KOPT-K1 (cell line): ENCODE data around the gene ATXN1.
"Not testable (repeated sequence)": the region's sequence is repeated elsewhere in the genome, so short reads cannot be mapped to it uniquely, and the experiment has no call there.

ENCODE experiments used
- H3K27ac ChIP-seq: fragments of 200-600 bp; sonication (generic); 2 replicates; pipeline ENCODE4 v1.5.1; 2016; ENCODE audit warnings: antibody characterized with exemption, mild to moderate bottlenecking, low read depth, low read length; ENCODE audit not compliant: poor library complexity, severe bottlenecking
- H3K36me3 ChIP-seq: fragments of 200-600 bp; sonication (generic); 2 replicates; pipeline ENCODE4 v1.5.1; 2017; ENCODE audit warnings: antibody characterized with exemption, mild to moderate bottlenecking, low read length, moderate library complexity; ENCODE audit not compliant: insufficient read depth
- H3K9me3 ChIP-seq: fragments of 200-600 bp; sonication (generic); 2 replicates; pipeline ENCODE4 v1.5.1; 2017; ENCODE audit warnings: antibody characterized with exemption, low read length, mild to moderate bottlenecking; ENCODE audit not compliant: insufficient read depth, poor library complexity, severe bottlenecking

ATXN1 gene

GRCh38 chr6:16274885-16275589 lies 486.2 kb downstream of the ATXN1 start:
- H3K9me3 ChIP-seq: no peaks in the 10 kb centered on the region
- H3K36me3 ChIP-seq: no peaks in the 10 kb centered on the region
- H3K27ac ChIP-seq: no peak overlapping the region

GRCh38 chr6:16274483-16274882 lies 486.8 kb downstream of the ATXN1 start:
- no peaks in the 10 kb centered on the region for H3K9me3 ChIP-seq
- H3K27ac ChIP-seq: no peak overlapping the region
- H3K36me3 ChIP-seq: no peaks in the 10 kb centered on the region

- Histone ChIP-seq H3K36me3 (no peaks in the 10 kb centered on the region), H3K27ac (no peak overlapping the region), H3K9me3 (no peaks in the 10 kb centered on the region)
Measured at GRCh38 chr6:16273256-16273655, 488.0 kb downstream of the ATXN1 start.

- Histone ChIP-seq H3K9me3 (no peaks in the 10 kb centered on the region), H3K27ac (no peak overlapping the region), H3K36me3 (no peaks in the 10 kb centered on the region)
Measured at GRCh38 chr6:16272201-16272600, 489.1 kb downstream of the ATXN1 start.

- Histone ChIP-seq H3K9me3 (no peaks in the 10 kb centered on the region), H3K36me3 (no peaks in the 10 kb centered on the region), H3K27ac (no peak overlapping the region)
Measured at GRCh38 chr6:16271428-16271827, 489.8 kb downstream of the ATXN1 start.

- Histone ChIP-seq H3K36me3 (no peaks in the 10 kb centered on the region), H3K27ac (no peak overlapping the region), H3K9me3 (no peaks in the 10 kb centered on the region)
Measured at GRCh38 chr6:16270178-16270794, 491.0 kb downstream of the ATXN1 start.

- H3K27ac ChIP-seq, H3K9me3 ChIP-seq, H3K36me3 ChIP-seq: not testable (repeated sequence)
Measured at GRCh38 chr6:16269442-16270070, 491.7 kb downstream of the ATXN1 start.

- no peak overlapping the region for H3K27ac ChIP-seq
- H3K9me3 ChIP-seq: no peaks in the 10 kb centered on the region
- no peaks in the 10 kb centered on the region for H3K36me3 ChIP-seq
Measured at GRCh38 chr6:16267428-16268263, 493.6 kb downstream of the ATXN1 start.

- Histone ChIP-seq H3K27ac (no peak overlapping the region), H3K36me3 (no peaks in the 10 kb centered on the region), H3K9me3 (no peaks in the 10 kb centered on the region)
Measured at GRCh38 chr6:16265351-16266341, 495.6 kb downstream of the ATXN1 start.

GRCh38 chr6:16264785-16265184 lies 496.5 kb downstream of the ATXN1 start:
- H3K27ac ChIP-seq: no peak overlapping the region
- no peaks in the 10 kb centered on the region for H3K36me3 ChIP-seq
- H3K9me3 ChIP-seq: no peaks in the 10 kb centered on the region

- not testable (repeated sequence) for H3K27ac ChIP-seq, H3K36me3 ChIP-seq, H3K9me3 ChIP-seq
Measured at GRCh38 chr6:16263464-16264099, 497.7 kb downstream of the ATXN1 start.

- not testable (repeated sequence) for H3K9me3 ChIP-seq, H3K36me3 ChIP-seq, H3K27ac ChIP-seq
Measured at GRCh38 chr6:16262773-16263172, 498.5 kb downstream of the ATXN1 start.

GRCh38 chr6:16260602-16261001 lies 500.7 kb downstream of the ATXN1 start:
- not testable (repeated sequence) for H3K9me3 ChIP-seq, H3K36me3 ChIP-seq, H3K27ac ChIP-seq

- H3K27ac ChIP-seq, H3K36me3 ChIP-seq, H3K9me3 ChIP-seq: not testable (repeated sequence)
Measured at GRCh38 chr6:16259604-16260003, 501.7 kb downstream of the ATXN1 start.
